DMS53 treated with DMSO at 0.1 percent for 48 hours (cell line): ENCODE results near the gene ZCWPW1.

Experiments
- DNase-seq: peaks from one replicate; lab custom pipeline; 2025; ENCODE audit not compliant: unreplicated experiment; lab: John Stamatoyannopoulos, UW

ZCWPW1 gene

DNA sequence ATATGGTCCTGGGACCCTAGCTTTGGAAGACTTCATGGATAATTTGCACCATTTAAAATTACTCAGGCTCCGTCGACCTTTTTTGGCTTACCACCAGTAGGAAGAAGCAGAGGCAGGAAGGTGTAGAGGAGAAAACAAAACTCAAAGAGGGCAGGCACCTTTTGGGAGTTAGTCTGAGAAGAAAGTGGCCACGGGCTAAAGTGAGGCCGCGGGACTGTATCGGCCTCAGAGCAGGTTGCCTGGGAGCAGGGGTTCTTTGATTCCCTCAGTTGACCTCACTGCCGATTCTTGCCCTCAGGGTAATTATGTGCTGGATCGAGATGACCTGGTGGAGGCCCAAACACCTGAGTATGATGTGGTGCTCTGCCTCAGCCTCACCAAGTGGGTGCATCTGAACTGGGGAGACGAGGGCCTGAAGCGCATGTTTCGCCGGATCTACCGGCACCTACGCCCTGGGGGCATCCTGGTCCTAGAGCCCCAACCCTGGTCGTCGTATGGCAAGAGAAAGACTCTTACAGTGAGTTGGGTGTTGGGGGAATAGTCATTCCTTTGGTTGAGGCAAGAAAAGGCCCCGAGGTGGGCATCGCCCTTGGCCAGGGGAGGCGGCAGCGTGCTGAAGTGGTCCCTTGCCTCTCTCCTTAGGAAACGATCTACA lies 4.2 kb upstream of the ZCWPW1 start:
- no peak for DNase-seq

DNA sequence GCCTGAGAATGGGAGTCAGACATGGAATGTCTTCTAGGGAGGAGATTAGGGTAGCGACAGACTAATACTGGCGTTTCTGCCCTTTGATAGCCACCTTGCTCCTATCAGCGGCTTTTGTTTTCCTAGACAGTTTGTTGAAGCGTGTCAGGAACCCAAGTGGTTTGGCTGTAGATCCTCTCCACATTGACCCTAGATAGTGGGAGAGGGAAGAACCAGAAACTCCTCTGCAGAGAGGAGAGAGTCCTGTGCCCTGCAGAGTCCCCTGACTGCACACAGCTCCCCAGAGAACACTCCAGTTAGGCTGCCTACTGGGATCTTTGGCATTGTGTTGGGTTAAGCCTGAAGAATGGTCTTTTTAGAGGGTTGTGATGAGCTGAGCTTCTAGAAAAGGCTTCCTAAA lies 3.5 kb upstream of the ZCWPW1 start:
- no peak for DNase-seq

DNA sequence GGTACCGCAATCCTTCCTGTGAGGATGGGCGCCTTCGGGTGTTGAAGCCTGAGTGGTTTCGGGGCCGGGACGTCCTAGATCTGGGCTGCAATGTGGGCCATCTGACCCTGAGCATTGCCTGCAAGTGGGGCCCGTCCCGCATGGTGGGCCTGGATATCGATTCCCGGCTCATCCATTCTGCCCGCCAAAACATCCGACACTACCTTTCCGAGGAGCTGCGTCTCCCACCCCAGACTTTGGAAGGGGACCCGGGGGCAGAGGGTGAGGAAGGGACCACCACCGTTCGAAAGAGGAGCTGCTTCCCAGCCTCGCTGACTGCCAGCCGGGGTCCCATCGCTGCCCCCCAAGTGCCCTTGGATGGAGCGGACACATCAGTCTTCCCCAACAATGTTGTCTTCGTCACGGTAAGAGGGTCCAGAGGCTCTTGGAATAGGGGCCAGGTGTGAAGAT lies 2.8 kb upstream of the ZCWPW1 start:
- no peak for DNase-seq

DNA sequence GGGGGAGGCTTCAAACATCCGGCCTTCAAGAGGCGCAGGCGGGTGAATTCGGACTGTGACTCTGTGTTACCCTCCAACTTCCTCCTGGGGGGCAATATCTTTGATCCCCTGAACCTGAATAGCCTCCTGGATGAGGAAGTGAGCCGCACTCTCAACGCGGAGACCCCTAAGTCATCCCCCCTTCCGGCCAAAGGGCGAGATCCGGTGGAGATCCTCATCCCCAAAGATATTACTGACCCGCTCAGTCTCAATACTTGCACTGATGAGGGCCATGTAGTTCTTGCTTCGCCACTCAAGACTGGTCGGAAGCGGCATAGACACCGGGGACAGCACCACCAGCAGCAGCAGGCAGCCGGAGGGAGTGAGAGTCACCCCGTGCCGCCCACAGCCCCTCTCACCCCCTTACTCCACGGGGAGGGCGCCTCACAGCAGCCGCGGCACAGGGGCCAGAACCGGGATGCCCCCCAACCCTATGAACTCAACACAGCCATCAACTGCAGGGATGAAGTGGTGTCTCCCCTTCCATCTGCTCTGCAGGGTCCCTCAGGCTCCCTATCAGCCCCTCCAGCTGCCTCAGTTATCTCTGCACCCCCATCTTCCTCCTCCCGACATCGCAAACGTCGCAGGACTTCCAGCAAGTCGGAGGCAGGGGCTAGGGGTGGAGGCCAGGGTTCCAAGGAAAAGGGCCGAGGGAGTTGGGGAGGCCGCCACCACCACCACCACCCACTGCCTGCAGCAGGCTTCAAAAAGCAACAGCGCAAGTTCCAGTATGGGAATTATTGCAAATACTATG lies 2.2 kb upstream of the ZCWPW1 start:
- no peak for DNase-seq

DNA sequence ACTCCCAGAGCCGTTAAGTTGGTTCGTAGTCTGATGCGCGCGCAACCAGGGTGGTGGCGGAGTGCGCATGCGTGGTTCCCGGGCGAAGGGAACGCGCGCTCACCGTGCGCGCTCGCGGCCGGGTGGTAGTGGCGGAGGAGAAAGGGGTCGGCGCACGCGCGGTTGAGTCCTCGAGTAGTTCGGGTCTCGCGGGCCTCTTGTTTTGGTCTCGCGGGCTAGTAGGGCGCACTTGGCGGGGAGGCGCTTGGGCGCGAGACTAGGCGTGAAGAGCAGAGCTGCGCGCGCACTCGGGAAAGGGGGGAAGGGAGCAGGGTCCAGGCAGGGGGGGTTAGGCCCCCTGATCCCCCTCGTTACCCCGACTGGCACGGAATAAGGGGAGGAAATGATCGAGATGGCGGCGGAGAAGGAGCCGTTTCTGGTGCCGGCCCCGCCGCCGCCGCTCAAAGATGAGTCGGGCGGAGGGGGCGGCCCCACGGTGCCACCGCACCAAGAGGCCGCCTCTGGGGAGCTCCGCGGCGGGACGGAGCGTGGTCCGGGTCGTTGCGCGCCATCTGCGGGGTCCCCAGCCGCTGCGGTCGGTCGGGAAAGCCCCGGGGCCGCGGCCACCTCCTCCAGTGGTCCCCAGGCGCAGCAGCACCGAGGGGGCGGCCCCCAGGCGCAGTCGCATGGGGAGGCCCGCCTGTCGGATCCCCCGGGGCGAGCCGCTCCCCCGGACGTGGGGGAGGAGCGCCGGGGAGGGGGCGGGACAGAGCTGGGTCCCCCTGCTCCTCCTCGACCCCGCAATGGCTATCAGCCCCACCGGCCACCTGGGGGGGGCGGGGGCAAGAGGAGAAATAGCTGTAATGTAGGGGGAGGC lies 1.4 kb upstream of the ZCWPW1 start, which contains the start of gene MEPCE:
Gene MEPCE, plus strand, starts transcription at position 195 of the 856 bp plus-strand sequence. Its CDS starts 188 bp downstream, at position 383.
- DNase-seq: peak; percentile 97

DNA sequence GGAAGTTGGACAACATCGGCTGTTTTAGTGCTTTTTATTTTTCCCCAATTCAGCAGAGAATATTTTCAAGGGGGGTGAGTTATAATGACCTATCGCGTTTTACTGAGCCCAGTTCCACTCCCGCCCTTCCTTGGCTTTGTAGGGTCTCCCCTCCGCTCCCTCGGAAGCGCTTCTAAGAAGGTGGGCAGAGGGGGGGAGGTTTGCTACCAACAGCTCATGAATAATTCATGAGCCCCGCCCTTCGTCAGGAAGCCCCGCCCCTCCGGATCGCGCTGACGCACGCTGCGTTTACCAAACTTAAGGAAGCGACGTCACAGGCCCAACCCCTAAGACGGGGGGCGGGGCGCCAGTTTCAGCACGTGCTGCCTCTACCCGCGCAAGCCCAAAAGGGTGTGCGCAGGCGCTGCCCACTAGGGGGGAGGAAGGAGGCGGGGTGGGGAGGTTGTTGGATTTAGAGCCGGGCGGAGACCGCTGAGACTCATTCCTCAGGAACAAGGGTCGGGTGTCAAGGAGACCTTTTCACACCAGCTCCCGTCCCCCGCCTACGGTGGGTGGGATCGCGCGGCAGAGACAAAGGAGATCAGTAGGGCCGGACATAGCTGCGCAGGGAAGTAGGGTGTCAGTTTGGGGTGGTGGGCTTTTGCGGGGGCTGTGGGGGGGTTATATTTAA lies 599 bp upstream of the ZCWPW1 start:
- peak; percentile 99 for DNase-seq

DNA sequence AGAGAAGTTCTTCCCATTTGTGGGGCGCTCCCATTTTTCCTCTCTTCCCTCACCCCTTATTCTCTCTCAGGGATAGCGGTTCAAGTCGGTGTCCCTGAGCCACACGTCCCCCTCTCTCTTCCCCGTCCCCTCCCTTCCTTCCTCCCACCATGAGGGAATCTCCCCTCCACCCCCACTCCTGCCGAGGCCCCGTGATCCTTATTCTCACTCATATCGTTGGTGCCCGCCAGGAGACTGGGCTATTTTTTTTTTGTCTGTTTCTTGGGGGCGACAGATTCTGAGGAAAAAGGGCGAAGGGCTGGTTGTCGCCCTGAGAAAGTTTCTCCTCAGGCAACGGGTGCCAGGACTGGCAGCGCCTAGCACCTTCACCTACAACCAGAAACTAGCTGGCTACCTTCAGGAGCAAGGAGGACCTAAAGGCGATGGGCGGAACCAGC lies 723 bp downstream of the ZCWPW1 start:
- no peak for DNase-seq

DNA sequence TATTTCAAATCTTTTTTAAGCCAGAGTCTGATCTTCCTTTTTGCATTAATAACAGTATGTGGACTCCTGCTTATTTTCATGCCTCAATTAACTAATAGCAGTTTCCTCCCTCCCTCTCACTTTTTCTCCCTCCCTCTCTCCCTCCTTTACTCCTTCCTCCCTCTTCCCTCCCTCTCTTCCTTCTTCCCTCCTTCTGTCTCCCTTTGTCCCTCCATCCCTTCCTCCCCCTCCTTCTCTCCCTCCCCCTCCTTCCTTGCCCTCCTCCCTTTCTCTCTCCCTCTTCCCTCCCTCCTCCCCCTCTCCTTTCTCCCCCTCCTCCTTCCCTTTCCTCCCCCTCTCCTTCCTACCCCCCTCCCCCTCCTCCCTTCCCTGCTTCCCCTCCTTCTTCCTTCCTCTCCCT lies 2.0 kb downstream of the ZCWPW1 start:
- DNase-seq: no peak

DNA sequence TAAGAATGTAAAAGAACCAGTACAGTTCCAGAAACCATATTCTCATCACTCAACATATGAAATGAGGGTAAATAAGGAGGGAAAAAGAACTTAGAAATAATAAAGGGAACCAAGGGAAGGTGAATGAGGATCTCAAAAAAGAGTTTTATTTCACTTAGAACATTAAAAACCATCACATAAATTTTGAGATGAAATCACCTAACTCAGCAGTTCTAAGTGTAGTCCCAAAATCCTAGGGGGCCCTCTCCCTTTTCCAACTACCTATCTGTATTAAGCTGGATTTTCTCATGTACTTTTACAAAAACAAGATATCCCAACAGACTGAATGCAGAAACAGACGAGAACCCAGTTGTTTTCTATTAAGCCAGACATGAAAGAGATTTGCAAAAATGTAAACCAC lies 3.2 kb downstream of the ZCWPW1 start:
- DNase-seq: no peak

DNA sequence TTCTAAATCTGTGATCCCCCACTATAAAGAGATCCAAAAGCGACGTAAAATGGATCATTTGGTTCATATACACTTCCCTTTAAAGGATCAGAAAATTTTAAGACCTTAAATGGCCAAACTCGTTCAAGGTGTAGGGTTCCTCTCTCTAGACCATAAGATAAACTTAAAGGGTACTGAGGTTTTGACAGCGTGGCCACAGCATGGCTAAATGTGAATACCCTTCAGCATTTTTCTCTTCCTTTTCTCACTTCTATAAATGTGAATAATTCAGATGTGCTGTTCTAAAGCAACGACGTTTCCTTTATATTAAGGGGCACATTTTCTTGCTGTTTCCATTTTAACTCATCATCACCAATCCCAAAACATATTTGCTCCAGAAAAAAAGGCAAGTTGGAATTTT lies 5.2 kb downstream of the ZCWPW1 start:
- no peak for DNase-seq

DNA sequence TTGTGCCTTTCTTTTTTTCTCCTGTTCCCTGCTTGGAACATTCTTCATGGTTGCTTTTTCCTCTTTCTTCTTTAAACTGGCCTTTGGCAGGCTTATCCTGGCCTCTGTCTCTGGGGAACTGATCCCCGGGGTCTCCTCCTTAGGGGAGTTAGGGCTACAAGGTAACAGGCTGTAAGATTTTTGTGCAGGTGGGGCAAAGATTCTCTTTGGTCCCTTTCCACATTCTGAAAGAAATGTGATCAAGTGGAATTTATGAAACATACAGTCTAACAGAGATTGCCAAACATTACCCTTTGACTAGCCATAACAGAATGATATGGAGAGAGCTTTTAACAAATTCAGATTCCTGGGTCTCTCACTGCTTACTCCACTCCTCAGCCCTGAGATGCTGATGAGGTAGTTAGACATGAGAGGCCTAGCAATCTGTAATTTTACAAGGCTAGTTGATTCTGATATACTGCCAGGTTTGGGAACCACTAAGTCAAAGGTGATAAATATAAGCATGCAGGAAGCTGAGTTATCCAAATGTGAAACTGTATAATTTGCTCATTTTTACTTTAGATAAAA lies 8.8 kb downstream of the ZCWPW1 start:
- no peak for DNase-seq

DNA sequence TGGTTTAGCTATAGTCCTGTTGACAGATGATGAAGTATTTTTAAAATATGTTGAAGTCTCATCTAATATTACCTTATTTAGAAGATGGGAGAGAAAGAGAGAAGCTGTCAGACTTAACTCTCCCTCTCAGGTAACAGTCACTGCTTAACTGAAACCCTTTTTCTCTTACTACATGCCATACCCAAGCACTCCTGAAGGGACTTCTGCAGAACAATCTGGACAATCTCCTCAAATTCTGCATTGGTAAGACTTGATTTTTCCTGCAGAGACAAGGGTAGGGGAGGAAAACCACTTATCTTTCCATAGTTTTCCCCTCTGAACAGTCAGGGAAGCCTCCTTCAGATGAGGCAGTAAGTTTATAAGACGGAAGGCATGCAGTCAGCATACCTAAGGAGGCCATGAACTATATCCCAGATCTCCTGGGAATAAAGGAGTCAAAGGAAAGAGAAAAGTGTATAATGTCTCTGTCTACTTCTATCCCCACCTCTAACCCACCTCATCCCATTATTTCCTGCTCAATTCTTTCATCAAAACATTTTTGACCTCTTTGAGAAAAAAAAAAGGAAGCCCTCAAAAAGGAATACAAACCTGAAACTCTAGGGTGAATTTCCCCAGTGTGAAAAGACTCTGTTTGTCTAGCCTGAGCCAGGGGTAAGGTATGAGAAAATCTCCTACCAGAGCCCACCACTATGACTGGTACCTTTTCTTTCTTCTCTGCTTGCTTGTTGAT lies 9.4 kb downstream of the ZCWPW1 start:
- DNase-seq: no peak

DNA sequence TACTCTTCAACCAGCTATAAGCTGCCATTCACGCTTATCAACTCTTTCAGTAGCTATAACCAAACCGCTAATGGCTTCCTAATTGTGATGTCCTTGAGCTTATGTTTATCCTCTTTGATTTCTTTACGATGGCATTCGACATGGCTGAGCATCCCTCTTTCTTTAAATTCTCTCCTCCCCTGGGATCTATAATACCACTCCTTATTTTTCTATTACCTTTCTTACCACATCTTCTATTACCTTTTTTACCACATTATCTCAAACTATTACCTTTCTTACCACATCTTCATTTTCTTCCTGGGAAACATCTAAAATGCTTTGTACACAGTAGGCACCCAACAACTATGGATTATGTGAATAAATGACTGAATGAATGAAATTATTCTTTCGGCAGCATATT lies 13.1 kb downstream of the ZCWPW1 start:
- DNase-seq: no peak

DNA sequence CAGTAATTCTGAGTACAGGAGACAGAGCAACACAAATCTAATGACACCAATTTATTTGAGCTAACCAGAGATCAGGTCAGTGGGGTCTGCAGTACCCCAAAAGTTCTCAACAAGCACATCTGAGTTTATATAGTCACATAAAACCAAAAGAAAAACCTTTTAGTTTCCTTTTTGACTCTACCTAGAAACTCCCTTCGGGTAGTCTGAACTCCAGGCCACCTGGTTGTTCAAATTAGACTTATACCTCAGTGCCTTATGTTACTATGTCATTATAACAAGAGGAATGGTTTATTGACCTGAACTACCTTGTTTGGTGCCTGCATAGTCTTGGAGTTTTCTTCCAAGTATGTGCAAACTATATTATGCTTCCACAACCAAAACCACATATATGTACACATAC lies 14.6 kb downstream of the ZCWPW1 start:
- no peak for DNase-seq

DNA sequence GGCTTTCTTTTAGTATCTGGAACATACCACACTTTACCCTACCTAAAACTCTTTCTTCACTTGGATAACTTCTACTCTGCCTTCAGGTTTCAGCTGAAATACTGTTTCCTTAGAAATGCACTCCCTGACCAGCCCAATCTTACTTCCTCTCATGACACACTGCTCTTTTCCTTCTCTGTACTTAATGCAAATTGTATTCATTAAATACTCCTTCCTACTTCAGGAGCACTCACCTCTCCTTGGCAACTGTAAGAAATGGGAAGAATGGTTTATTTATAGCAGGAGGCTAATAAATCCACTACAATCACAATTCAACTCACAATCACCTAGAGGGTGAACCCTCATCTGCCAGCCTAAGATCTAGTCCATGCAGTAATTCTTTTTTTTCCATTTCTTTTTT lies 15.2 kb downstream of the ZCWPW1 start:
- DNase-seq: no peak

DNA sequence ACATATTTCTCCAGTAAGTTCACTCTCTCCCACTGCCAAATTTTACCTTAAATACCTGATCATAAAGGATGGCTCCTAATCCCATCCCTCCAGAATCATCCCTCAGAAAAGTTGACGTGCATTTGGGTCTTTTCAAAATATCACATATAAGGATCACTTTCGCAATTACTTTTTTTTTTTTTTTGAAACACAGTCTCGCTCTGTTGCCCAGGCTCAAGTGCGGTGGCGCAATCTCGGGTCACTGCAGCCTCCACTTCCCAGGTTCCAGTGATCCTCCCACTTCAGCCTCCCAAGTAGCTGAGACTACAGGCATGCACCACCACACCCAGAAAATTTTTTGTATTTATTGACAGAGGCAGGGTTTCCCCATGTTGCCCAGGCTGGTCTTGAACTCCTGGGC lies 17.4 kb downstream of the ZCWPW1 start:
- no peak for DNase-seq

DNA sequence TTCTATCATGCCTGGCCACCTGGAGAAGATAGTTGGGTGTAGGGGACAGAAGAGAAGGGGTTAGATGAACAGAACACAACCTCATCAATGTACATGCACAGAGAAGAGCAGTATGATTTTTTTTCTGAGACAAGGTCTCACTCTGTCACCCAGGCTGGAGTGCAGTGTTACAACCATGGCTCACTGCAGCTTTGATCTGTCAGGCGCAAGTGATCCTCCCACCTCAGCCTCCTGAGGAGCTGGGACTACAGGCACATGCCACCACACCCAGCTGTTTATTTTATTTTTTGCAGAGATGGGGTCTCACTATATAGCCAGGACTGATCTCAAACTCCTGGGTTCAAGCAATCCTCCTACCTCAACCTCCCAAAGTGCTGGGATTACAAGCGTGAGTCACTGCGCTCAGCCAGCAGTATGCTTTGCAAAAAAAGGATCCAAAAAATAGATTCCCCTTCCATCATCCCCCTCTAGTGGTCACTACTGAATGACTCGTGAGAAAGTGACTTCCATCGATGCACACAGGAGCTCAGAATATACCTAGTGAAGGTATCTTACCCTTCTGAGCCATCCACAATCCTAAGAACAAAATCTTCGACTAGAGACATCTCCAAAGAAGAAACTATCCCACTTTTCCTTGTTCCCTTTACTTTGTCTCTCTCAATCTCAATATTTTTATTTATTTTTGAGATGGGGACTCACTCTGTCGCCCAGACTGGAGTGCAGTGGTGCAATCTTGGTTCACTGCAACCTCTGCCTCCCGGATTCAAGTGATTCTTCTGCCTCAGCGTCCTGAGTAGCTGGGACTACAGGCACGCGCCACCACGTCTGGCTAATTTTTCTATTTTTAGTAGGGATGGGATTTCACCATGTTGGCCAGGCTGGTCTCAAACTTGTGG lies 21.0 kb downstream of the ZCWPW1 start:
- peak; percentile 68 for DNase-seq

DNA sequence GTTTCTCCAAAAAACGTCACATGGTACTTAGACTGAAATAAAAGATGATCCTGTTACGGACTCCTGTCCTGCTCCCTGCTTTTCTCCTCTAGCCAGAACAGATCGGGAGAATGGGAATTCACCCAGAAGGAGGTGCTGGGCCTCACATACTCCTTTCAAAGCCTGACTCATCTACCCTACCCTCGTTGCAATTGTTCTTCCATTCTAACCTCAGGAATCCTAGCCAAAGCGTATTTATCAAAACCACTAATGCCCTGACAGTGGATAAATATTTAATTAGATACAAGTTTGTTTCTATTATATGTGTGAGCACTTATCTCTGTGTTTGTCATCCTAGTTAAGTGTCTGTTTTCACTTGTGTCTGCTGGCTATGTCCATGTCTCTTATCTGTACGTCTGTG lies 21.7 kb downstream of the ZCWPW1 start:
- DNase-seq: peak; percentile 53

DNA sequence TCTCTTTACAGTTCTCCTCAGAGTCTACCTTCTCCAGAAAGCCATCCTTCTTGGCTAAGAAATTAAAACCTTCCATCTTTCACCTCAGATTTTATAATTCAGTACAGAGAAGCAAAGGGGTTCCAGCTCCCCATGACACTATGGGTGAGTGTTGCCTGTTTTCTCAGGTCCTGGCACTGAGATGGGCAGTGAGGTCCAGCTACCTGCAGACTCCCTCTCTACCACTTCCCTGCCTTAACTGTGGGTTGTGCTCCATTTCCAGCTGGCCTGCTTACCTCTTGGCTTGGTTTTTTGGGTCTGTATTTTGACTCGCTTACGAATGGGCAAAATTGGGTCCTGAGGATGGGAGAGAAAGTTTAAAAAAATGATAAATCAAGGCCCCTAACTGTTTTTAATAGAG lies 26.3 kb downstream of the ZCWPW1 start:
- no peak for DNase-seq
